CMK (cell line): ENCODE data around the gene ZBTB16.

Experiments used
- DNase-seq: peaks from one replicate; pipeline ENCODE4 v3.0.0-alpha.2; 2010; ENCODE audit warnings: low read depth

ZBTB16 gene

DNA sequence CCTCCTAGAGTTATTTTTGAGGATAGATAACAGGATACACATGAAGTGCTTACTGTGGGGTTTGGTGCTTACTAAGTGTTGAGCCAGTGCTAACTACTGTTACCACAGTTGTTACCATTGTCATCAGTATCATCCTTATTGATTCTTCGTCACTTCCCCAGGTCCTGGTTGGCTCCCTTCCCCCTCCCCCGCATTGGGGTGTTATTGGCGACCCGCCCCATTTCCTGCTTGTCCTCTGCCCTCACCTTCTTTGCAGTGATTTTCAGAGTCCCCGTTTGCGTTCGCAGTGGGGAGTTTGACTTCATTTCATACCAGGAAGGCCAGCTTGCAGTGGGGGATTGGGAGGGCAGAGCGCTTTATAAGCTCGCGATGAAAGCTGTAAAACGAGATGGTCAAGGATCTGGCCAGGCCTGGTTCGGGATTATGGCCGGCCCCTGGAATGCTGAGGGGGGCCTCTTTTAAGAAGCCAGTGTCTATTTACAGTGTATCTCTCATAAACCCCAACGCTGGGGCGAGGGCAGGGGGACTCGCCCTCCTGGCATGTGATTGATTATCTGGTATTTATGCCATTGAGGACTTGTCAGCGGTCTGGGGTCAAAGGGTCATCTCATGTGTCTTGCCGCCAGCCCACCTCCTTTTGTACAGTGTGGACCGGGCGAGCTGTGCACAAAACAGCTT is 152.1 kb downstream of the ZBTB16 start:
- DNase-seq, result no peak

DNA sequence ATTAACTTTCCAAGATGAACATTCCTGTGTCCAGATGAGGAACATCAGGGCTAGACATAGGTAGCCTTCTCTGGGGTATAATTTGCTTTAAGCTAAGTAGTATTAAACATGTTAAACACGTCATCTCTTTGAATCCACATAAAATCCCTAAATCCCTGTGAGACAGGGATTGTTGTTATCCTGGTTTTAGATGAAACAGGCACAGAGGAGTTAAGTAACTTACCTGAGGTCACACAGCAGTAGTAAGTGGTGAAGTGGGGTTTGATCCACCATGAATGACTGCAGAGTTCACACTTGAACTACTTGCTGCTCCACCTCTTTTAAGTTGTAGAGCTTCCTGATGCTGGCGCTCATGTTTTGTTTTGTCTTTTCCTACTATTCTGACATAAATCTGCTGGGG is 154.1 kb downstream of the ZBTB16 start:
- DNase-seq, result no peak

DNA sequence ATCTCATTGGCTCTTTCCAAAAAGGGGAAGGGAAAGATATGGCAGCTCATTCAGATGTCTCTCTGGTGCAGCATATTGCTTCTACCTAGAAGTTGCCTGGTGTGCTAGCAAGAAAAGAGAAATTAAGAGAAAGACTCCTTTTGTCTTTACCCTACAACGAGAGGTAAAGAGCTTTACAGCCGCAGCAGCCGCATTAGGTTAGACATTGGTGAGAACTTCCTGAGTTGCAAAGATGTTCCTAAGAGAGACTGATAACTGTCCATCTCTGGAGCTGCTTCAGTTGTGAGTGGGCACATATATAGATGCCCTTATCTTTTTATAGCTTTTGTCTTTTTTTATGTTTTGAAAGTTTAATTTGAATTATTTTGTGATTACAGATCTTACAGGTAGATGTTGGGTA is 155.9 kb downstream of the ZBTB16 start:
- no peak for DNase-seq

DNA sequence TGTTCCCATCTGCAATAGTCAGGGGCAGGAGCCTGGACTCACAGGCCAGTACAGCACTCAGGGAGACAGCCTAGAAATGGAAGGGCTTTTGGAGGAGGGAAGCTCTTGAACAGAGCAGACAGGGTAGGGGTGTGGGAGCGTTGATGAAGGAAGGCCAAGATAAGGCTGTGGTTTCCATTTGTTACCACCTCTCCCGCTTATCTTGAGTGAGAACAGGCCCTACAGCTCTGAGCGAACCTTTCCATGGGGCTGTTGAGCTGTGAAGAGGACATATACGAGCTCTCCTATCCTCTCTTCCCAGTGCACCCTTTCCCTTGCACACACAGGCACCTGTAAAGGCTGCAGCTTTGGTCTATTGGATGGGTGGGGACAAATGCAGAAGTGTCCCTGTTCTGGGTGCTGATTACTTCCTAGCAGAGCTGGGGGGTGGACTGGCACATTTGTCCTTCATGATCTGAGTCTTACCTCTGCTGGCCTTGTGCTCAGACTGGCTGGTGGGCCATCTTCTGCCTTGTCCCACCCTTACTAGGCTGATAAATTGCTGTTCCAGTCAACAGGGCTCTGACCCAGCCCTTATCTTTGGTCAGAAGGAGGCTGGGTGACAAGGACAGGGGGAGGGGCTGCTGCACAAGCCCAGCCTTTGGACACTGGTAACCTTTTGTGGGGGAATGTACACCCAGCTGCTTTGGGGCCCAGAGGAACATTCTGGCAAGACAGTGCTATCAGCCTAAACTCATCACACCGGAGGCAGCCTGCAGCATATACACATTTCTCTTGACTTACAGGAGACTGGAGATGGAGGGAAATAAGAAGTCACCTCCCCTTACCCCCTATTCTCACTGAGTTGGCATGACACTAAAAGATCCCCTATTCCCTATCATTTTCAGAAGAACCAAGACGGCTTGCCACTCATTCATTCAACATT is 156.6 kb downstream of the ZBTB16 start:
- peak; percentile 95 for DNase-seq

DNA sequence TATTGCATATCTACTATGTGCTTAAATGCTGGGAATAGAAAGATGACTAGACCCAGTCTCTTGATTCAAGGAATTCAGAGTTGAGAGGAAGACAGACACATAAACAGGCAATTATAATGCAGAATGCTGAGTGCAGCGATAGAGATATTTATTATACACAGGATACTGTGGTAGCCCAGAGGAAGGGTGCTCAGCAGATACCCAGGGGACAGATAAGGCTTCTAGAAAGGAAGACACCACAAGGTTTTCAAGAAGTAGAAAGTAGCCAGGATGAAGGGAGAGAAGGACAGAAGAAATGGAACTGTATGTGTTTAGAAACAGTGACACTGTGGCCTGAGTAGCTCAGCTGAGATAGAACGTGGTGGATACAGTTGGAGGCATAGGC is 157.3 kb downstream of the ZBTB16 start:
- peak; percentile 79 for DNase-seq

DNA sequence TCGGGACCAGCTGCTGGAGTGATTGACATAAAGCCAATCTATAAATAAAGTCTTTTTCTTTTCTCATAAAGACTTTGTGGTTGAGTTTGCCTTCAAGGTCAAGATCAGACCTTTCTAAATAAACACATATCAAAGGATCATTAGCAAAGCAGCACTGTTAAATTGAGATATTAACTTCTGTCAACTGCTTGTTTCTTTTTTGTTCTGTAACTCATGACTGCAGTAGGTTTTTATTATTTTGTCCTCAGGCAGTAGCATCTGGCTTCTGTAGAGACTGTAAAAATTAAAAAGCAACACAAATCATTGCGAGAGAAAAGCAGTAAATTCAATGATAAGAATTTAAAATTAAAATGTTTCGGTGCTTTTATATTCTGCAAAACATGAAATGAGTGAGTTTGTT is 159.0 kb downstream of the ZBTB16 start:
- no peak for DNase-seq

DNA sequence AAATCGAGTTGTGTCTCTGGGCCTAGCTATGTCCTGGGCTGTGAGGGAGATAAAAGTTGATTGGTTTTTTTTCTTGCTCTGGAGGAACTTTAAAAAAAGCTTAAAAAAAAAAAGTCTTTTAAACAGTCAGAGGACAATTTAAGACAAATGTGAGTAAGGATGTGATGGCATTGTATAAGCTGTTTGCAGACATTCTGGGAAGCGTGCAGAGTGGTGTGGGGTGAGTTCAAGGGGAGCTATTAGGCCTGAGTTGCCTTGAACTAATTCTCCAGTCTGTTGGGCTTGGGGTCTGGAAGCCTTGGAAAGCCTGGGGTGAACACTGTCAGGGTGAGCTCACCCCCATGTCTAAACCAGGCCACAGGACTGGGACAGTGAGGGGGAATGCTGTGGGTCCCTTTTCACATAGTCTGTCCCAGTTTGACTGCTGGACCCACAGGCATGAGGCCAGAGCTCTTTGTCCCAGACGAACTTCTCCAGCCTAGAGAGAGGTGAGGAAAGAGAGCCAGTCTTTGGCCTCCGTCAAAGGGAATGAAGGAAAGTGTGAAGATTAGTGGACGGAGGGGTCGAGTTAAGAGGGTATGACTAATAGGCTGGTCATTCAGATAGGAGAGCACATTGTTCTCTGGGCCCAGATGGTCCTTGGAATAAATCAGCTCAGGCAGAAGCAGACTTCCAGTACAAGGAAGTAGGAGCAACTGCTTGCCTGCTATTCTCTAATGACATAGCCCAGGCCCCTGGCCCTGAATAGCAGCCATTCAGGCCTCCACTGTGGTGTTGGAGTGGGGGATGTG is 160.2 kb downstream of the ZBTB16 start:
- no peak for DNase-seq

DNA sequence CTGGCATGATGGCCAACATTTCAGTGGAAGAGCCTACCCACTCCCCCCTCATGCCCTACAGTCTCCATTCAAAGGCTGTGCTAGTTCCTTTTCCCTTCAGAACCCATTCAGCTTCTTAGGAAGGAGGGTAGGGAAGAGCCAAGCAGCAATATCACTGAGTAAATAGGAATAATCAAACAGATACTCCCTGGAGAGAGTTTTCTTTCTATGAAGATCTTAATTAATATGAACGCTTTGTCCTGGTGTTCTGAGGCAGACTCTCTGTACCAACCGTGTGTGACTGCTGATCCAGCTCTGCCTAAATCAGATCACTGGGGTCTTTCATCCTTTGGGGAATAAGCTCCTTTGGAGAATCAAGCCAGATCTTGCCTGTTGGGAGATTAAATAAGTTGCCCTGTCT is 161.5 kb downstream of the ZBTB16 start:
- DNase-seq, result no peak

DNA sequence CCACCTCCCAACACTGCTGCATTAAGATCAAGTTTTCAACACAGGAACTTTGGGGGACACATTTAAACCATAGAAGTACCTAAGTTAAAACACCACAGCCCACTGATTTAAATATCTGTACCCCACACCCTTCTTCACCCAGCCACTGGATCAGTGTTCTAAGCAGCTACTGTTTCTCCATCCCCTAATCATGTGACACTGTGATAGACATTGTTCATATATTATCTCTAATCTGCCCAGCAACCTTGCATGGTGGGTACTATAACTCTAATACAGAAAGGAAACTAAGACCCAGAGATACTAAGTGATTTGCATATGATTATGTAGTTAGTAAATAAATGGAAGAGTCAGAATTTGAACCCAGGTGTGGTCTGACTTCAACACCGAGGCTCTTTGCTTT is 166.2 kb downstream of the ZBTB16 start:
- DNase-seq, result no peak

DNA sequence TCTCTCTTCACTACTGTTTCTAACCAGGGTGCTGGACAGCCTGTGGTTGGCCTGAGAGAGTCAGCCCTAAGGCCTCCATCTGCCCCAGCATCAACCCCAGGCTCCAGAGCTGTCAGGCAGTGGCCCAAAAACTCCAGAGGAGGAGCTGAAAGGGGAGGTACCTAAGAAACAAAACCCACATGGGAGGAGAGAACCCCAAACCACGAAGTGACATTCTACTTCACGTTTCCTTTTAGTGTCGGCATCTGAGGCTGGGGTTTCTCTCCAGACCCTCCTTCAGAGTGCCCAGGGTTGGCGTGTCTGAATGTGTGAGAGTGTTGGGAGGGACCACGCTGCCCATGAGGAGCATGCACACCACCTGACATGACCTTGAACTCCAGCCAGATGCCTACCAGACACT is 166.8 kb downstream of the ZBTB16 start:
- no peak for DNase-seq

DNA sequence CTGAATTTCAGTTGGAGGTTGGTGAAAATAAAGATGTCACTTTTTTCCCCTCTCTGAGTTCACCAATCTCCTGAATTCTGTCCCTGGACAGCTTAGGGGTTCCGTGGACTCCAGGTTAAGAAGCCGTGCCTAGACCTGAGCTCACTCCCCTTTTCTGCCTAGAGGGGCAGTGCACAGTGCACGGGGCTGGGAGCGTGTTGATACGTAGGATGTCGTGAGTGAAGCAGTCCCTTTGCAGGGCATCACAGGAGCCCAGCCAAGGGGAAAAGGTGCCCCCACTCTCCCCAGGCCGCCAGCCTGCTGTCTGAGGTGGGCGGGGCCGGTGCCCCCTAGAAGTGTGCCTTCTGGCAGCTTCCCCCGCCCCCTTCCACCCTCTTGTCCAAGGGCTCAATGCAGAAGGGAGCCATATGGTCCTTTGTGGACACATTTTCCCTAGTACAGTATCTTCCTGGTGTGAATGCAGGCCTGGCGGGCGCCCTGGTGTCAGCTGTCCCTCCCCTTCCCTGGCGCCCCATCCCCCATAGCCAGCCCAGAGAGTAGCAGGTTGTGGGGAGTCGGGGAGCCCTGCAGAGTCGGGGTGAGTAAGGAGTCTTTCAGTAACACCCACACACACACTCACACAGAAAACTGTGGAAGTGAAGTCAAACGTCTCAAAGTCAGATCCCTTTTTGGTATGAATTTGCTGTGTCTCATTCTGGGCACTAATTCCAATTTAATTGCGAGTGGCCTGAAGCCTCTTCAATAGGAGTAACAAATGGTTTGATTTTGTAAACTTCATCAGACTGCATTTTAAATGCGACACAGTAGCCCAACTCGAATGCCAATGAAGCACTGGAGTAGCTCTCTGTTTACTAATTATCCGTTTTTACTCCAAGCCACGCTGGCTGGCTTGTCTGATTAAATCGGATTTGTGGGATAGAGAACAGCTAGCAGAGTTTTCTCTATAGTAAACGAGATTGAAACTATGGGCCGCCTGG is 169.2 kb downstream of the ZBTB16 start:
- DNase-seq, result no peak

DNA sequence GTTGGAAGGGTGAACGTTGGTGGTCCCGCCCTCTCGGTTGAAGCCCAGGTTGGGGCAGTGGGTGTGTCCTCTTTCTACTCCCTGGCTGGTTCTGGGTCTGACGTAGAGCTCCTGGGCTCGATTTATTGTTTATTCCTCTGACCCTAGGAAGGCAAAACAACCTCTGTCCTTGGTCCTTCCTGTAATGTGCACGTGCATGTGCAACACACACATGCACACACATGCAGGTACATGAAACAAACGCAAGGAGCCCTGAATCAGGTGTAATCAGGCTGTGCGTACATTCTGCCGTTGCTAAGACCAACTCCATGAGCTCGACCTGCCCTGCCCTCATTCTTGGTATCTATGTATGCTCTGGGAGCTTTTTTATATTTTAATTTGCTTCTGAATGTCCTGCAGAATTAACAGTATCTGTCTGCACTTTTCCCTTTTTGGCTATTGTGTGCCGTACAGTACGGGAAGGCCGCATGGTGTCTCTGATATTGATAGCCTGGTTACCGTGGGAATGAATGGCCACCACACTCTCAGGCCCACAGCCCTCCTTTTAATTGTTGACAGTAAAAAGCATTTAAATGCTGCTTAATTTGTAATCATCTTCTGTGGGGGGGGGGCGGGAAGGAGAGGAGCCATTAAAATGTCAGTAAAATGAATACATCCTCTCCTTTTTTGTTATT is 170.7 kb downstream of the ZBTB16 start:
- no peak for DNase-seq

DNA sequence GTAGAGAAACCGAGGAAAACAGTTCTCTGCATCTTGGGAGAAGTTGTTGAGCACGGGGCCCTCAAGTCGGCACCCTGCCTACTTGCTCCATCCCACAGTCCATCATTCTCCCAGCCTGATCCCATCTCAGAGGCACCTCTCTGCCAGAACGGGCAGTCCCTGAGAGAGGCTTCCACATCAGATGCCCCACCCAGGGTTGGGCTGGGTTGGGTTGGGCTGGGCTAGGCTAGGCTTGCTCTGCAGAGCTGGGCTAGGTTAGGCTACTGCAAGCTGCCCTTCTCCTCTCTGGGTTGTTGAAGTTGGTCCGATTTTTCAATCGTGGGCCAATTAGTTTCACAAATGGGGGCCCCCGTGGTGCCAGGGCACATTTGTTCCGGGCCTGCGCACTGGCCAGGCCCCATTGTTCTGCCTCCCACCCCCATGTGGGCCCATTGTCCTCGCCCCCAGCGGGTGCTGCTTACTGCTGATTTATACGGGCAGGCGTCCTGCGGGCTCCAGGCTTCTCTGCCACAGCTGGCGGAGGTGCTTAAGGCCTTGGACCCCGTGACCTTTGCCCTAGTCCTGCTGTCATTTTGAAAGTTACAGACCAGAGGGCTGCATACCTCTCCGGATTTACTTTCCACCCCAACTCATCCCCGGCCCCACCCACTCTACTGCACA is 173.0 kb downstream of the ZBTB16 start:
- DNase-seq, result no peak

DNA sequence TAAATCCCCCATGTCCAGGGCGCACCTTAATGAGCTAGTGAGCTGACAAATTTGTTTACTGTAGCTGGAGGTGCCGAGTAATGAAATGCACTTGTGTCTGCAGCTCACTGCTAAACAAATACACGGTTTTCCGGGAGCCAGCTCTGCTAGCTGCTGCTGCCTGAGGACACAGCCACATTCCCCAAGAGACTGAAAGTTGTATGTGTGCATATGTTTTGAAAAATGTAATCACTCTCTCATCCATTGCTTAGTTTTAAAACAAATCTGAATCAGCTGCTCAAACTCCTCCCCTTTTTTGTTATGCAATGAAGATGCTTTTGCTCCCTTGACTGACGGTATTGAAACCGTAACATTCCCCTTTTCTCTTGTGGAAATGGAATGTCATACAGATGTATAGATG is 174.2 kb downstream of the ZBTB16 start:
- no peak for DNase-seq

DNA sequence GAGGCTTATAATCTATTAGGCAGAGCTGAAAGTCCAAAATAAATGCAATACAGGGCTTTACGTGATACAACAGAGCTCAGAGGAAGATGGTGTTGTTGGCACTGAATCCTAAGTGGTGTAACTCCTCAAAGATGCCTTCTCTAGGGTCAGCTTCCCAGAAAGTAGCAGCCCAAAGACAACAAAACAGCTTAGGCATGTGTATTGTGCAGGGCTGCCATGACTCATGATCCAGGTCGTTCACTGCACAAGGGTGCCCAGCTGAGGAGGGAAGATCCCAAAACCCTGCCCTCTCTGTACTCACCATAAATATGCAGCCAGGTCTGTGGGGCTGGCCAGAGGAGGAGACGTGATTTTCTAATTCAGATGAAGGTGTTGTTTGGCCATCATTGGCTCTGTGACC is 177.3 kb downstream of the ZBTB16 start:
- no peak for DNase-seq

DNA sequence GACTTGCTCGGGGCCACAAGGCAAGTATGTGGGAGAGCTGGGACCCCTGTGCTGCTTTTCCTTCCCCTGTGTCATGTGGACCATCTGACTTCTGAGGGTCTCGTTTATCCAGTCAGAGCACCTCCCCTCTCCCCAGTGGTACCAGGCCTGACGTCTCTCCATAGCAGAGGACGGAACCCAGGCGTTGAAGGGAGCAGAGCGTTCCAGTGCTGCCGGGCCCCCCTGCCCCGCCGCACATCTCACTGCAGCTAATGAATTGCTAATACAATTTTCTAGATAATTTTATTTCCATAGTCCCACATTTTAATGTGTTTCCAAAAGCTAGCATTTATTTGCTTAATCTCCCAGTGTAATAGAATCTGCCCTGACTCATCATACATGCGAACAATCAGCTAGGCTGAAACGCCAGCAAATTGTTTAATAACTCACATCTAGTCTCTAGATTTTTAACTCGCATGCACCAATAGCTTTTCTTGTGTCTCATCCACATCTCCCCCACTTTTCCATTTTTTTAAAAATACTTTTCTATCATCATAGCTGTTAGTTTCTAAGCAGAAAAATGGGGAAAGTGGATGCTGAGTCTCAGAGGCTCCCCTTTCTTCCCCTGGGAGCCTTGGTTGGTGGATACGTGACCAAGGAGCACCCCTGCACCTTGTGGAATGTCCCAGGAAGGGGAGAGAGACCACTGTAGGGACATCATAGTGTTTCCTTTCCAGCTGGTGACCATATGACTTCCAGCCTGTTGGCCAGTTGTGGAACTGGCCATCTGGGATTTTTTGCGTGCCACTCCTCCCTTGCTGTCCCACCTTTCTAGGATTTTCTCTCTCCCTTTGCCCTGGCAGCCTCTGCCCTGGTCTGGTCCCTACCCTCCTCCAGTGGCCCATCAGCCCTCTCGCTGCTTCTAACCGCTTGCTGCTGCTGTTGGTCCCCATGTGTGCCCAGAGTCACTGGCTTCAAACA is 178.1 kb downstream of the ZBTB16 start:
- DNase-seq, result no peak

DNA sequence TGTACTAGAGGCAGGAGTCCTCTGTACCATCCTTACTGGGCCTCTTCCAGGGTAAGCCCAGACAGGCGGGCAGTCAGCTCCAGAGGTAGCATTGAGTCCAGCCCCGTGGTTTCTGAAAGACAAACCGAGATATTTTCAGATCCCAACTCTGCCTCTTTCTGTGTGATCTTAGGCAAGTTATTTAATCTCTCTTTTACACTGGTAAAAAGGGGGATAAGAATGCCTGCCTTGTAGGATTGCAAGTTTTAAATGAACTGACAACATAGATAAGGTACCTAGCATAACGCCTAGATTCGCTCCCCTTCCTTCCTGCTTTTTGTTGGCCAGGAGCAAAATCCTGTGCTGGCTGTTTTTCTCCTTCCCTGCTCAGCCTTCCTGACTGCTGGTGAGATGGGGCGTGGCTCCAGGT is 180.2 kb downstream of the ZBTB16 start:
- peak; percentile 68 for DNase-seq

DNA sequence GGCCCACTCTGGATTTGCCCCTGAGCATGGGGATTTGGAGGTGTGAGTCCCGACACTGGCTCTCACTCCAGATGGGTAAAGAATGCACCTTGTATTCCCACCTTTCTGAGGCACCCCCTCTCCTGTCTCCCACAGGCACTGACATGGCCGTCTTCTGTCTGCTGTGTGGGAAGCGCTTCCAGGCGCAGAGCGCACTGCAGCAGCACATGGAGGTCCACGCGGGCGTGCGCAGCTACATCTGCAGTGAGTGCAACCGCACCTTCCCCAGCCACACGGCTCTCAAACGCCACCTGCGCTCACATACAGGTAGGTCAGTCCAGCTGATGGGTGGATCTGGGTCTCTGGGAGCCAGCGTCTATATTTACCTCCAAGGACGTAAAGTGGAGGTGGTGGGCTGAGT is 182.5 kb downstream of the ZBTB16 start:
- DNase-seq, result no peak
